Caco-2 (cell line): ENCODE data around the gene CACNA1B. TPM values are rescaled to one million over a fixed set of nuclear protein-coding genes. Genes with fewer than 3 reads are reported as not detected.

ENCODE experiments used
- BruUV-seq: library from RNA; stranded (reverse); fragments of 400-500 nt; replicated peaks from 2 replicates; lab custom pipeline; 2021; lab: Mats Ljungman, UMichigan
- CTCF ChIA-PET: fragments of 300-600 bp; sonication (Branson Sonifier 250); formaldehyde crosslinking; loops from one replicate; lab custom pipeline; 2022; ENCODE audit warnings: antibody characterized with exemption; lab: Charles Lee
- POLR2A ChIA-PET: fragments of 300-600 bp; sonication (Branson Sonifier 250); formaldehyde crosslinking; loops from one replicate; lab custom pipeline; 2022; ENCODE audit warnings: antibody characterized with exemption; lab: Charles Lee
- DNase-seq, 2 experiments: peaks; one replicate each; pipeline versions ENCODE4 v3.0.0 to v3.0.0-alpha.2; 2020 to 2022
- H3K27me3 ChIP-seq: replicated peaks from 2 replicates; pipeline ENCODE4 v1.6.0; 2011; ENCODE audit warnings: low read length; ENCODE audit not compliant: control insufficient read depth, insufficient read depth
- H3K36me3 ChIP-seq: 2 replicates; pipeline ENCODE4 v1.5.1; 2011; ENCODE audit warnings: low read length; ENCODE audit not compliant: control insufficient read depth, insufficient read depth
- H3K4me1 ChIP-seq: fragments of 250-450 bp; sonication (Bioruptor Pico); 2 replicates; pipeline ENCODE4 v1.5.1; 2020; ENCODE audit warnings: mild to moderate bottlenecking
- H3K4me3 ChIP-seq: 2 replicates; pipeline ENCODE4 v1.5.1; 2011; ENCODE audit warnings: low read depth, mild to moderate bottlenecking, control low read depth, low read length
- H3K9me3 ChIP-seq: fragments of 250-450 bp; sonication (Bioruptor Pico); 2 replicates; pipeline ENCODE4 v1.5.1; 2020; ENCODE audit warnings: mild to moderate bottlenecking, moderate library complexity
- H3K27ac Mint-ChIP-seq: one replicate; pipeline ENCODE4 v1.8.0; 2022; ENCODE audit warnings: mixed read lengths; ENCODE audit not compliant: unreplicated experiment
- H3K27me3 Mint-ChIP-seq: one replicate; pipeline ENCODE4 v1.8.0; 2022; ENCODE audit warnings: mixed read lengths; ENCODE audit not compliant: insufficient read depth, unreplicated experiment
- H3K36me3 Mint-ChIP-seq: one replicate; pipeline ENCODE4 v1.8.0; 2022; ENCODE audit warnings: mild to moderate bottlenecking, mixed read lengths; ENCODE audit not compliant: insufficient read depth, unreplicated experiment
- H3K4me1 Mint-ChIP-seq: one replicate; pipeline ENCODE4 v1.8.0; 2022; ENCODE audit warnings: low read depth, mixed read lengths; ENCODE audit not compliant: unreplicated experiment
- H3K4me3 Mint-ChIP-seq: one replicate; pipeline ENCODE4 v1.8.0; 2022; ENCODE audit warnings: mild to moderate bottlenecking, moderate library complexity, mixed read lengths; ENCODE audit not compliant: unreplicated experiment
- H3K9me3 Mint-ChIP-seq: one replicate; pipeline ENCODE4 v1.8.0; 2022; ENCODE audit warnings: mixed read lengths; ENCODE audit not compliant: unreplicated experiment
- CTCF ChIP-seq, 2 experiments: fragments of 200-600 bp in 1 of 2; IDR thresholded peaks; 1 replicate in 1 of 2; 2 replicates in 1 of 2; pipeline versions ENCODE4 v1.5.1 to v1.8.0; 2011 to 2022; ENCODE audit warnings: antibody characterized with exemption in 1 of 2, control low read depth in 1 of 2, inconsistent platforms in 1 of 2, low read depth in 1 of 2, low read length in 1 of 2, mild to moderate bottlenecking in 1 of 2, moderate library complexity in 1 of 2; ENCODE audit not compliant: insufficient read depth in 1 of 2, severe bottlenecking in 1 of 2, unreplicated experiment in 1 of 2
- intact Hi-C: fragments of 100-400 bp; cut with micrococcal nuclease; formaldehyde crosslinking; loops from one replicate; pipeline ENCODE4 v1.10.0; 2022; ENCODE audit not compliant: unreplicated experiment
- total RNA-seq: library from RNA; stranded (reverse); gene quantifications from 2 replicates; pipeline ENCODE4 v1.2.3, GENCODE V29; 2022

Gene CACNA1B
- total RNA-seq, 1 experiment from 2014 or later = 0.11 TPM

GRCh38 chr9:138024831-138025291, 147.3 kb downstream of the CACNA1B start:
- Histone ChIP-seq H3K36me3 (no peaks in the 10 kb centered on the region), H3K4me1 (peaks cover 4% of the 10 kb centered on the region; the same call in 1 of the 2 replicates), H3K4me3 (no peak overlapping the region), H3K27me3 (peaks cover 1% of the 10 kb centered on the region), H3K9me3 (peaks cover 4% of the 10 kb centered on the region; the same call in 1 of the 2 replicates)
- H3K27ac Mint-ChIP-seq = no peak overlapping the region
- H3K4me3 Mint-ChIP-seq = no peak overlapping the region
- CTCF ChIA-PET = no interaction called here
- no TSS peak for BruUV-seq
- no peaks in the 10 kb centered on the region for H3K9me3 Mint-ChIP-seq
- H3K36me3 Mint-ChIP-seq = no peaks in the 10 kb centered on the region
- POLR2A ChIA-PET = no interaction called here
- intact Hi-C loops = no loop called here
- no peaks in the 10 kb centered on the region for H3K4me1 Mint-ChIP-seq
- H3K27me3 Mint-ChIP-seq = peaks cover 6% of the 10 kb centered on the region
- TF ChIP-seq CTCF (IDR thresholded peaks at IDR 0.05; ENCODE audit: insufficient read depth in 1 of 2, low read depth in 1 of 2, low read length in 1 of 2, severe bottlenecking in 1 of 2, unreplicated experiment in 1 of 2) = no peak
- DNase-seq = no peak

- Histone ChIP-seq H3K4me3 (no peak overlapping the region), H3K4me1 (peaks cover 4% of the 10 kb centered on the region; the same call in 1 of the 2 replicates), H3K36me3 (no peaks in the 10 kb centered on the region), H3K27me3 (peaks cover 1% of the 10 kb centered on the region), H3K9me3 (peaks cover 4% of the 10 kb centered on the region; the same call in 1 of the 2 replicates)
- intact Hi-C loops = no loop called here
- Mint-ChIP-seq H3K9me3 (no peaks in the 10 kb centered on the region), H3K4me3 (no peak overlapping the region), H3K27ac (no peak overlapping the region), H3K4me1 (no peaks in the 10 kb centered on the region), H3K27me3 (peaks cover 6% of the 10 kb centered on the region), H3K36me3 (no peaks in the 10 kb centered on the region)
- DNase-seq = no peak
- no TSS peak for BruUV-seq
- CTCF ChIA-PET = no interaction called here
- no peak for TF ChIP-seq CTCF (IDR thresholded peaks at IDR 0.05; ENCODE audit: insufficient read depth in 1 of 2, low read depth in 1 of 2, low read length in 1 of 2, severe bottlenecking in 1 of 2, unreplicated experiment in 1 of 2)
- POLR2A ChIA-PET = no interaction called here
Measured at GRCh38 chr9:138025417-138025816, 147.8 kb downstream of the CACNA1B start.

GRCh38 chr9:138025908-138026307, 148.3 kb downstream of the CACNA1B start:
- no peak overlapping the region for H3K4me3 Mint-ChIP-seq
- H3K27me3 ChIP-seq = peaks cover 1% of the 10 kb centered on the region
- DNase-seq = no peak
- H3K36me3 ChIP-seq = no peaks in the 10 kb centered on the region
- no peak overlapping the region for H3K27ac Mint-ChIP-seq
- H3K4me1 Mint-ChIP-seq = no peaks in the 10 kb centered on the region
- H3K27me3 Mint-ChIP-seq = peaks cover 8% of the 10 kb centered on the region
- peaks cover 4% of the 10 kb centered on the region; the same call in 1 of the 2 replicates for H3K9me3 ChIP-seq
- intact Hi-C loops = no loop called here
- peaks cover 4% of the 10 kb centered on the region; the same call in 1 of the 2 replicates for H3K4me1 ChIP-seq
- no peak overlapping the region for H3K4me3 ChIP-seq
- CTCF ChIA-PET = no interaction called here
- no peaks in the 10 kb centered on the region for H3K9me3 Mint-ChIP-seq
- no peak for TF ChIP-seq CTCF (IDR thresholded peaks at IDR 0.05; ENCODE audit: insufficient read depth in 1 of 2, low read depth in 1 of 2, low read length in 1 of 2, severe bottlenecking in 1 of 2, unreplicated experiment in 1 of 2)
- BruUV-seq = no TSS peak
- POLR2A ChIA-PET = no interaction called here
- no peaks in the 10 kb centered on the region for H3K36me3 Mint-ChIP-seq
